Choroid plexus epithelial cell (primary cell): ENCODE measurements around the gene PFKP.

ENCODE experiments used
- DNase-seq: peaks from one replicate; pipeline ENCODE4 v3.0.0-alpha.2; 2010; ENCODE audit warnings: low read depth
- H3K4me3 ChIP-seq: 2 replicates; pipeline ENCODE4 v1.5.1; 2011; ENCODE audit warnings: low read depth, mild to moderate bottlenecking, control low read depth, low read length, moderate library complexity
- CTCF ChIP-seq: conservative IDR thresholded peaks from 2 replicates; pipeline ENCODE4 v1.5.1; 2011; ENCODE audit warnings: low read depth, mild to moderate bottlenecking, control low read depth, inconsistent platforms, low read length, moderate library complexity

Gene PFKP

DNA sequence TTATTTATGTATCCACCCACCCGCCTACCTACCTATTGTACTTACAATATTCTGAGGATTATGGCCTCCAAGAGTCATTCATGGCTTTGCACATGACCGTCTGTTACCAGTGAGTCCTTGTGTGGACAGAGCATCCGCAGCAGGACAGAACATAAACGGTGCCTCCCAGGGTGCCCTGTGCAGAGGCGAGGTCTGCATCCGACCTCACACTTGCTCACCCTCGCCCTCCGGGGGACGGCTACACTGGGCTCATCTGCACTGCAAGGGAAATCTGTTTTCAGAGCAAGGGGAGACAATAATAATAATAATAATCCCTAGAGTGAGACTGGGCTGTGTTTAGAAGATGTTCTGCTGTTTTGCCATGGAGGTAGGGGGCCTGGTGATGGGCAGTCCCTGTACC, 29.8 kb downstream of the PFKP start:
- DNase-seq, result no peak
- no peak for TF ChIP-seq CTCF
- H3K4me3 ChIP-seq, result no peak overlapping the region

DNA sequence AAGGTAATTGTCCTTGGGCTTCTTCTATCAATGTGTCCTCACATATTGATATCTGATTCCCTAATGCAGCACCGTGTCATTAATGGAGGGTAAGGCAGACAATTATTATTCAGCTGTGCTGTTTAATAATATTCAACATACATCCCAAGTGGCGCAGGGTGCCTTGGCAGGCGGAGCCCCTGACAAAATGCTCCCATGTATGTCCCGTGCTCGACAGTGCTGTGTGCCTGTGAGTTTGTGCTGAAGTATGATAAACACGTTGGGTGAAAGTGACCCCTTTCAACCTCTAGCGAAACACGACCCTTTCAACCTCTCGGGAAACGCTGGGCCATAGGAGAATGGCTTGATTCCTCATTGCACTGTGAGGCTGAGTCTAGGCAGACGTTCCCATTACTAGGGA, 31.3 kb downstream of the PFKP start:
- no peak for DNase-seq
- H3K4me3 ChIP-seq, result no peak overlapping the region
- TF ChIP-seq CTCF, result no peak

- peak; percentile 90 for DNase-seq
- TF ChIP-seq CTCF, result no peak
- no peak overlapping the region for H3K4me3 ChIP-seq
Measured at GRCh38 chr10:3099291-3100092, 32.1 kb downstream of the PFKP start.

DNA sequence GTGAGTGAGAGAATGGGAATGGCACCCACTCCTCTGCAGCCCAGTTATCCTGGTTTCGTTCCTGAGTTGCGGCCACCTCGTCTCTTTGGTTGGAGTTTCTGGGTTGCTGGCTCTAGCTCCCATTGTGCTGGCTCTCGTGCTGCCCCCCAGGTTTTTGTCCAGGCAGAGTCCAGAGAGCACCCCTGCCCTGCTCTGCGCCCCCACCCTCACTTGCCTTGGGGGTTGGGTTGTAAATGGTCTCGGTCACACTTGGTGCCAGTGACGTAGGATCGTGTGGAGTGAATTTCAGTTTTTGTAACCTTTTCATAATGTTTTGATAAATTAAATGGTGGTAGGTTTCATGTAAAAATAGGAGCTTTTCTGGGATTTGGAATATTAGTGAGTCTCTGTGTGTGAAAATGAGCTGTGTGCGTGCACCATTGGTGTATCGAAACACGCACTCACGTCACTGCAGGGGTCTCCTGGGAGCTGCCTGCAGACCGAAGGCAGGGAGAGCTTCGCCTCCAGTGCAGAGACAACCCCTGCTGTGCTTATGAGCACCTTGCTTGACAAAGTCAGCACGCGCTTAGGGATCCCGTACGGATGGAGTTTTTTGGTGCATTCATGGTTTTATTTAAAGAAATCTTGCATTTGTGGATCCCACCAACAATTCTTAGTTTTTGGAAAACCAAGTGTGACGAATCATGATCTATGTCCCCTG, 32.9 kb downstream of the PFKP start:
- TF ChIP-seq CTCF, result no peak
- no peak overlapping the region for H3K4me3 ChIP-seq
- no peak for DNase-seq

DNA sequence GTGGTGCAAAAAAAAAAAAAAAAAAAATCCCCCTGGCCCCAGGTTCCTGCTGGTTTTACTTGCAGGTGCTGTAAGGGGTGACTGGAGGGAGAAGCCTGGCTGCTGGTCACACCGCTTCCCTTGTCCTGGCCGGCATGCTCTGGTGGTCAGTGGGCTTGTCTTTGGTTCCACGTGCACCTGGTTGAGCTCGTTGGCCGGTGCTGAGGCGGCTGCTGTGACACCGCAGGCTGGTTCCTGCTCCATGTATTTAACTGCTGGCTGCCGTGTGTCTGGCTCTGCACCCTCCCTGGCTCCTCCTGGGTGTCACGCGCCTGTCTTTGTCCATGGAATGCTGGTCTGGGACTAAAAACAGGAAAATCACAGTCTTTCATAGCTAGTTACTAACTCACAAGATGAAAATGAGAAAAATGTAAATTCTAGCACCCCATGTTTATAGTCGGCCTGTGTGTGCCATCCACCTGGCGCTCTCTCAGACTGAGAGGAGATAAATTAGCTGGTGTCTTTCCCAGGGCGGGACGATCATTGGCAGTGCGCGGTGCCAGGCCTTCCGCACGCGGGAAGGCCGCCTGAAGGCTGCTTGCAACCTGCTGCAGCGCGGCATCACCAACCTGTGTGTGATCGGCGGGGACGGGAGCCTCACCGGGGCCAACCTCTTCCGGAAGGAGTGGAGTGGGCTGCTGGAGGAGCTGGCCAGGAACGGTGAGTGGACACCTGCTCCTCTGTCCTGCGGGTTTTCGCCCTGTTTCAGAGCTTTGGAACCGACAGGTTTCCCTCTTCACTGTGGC, 33.7 kb downstream of the PFKP start:
- no peak for TF ChIP-seq CTCF
- H3K4me3 ChIP-seq, result no peak overlapping the region
- no peak for DNase-seq

GRCh38 chr10:3102720-3103427, 35.5 kb downstream of the PFKP start:
- peak; percentile 41 for DNase-seq
- no peak overlapping the region for H3K4me3 ChIP-seq
- TF ChIP-seq CTCF, result no peak
